ENCODE measurements around the gene CASZ1. TPM values are rescaled to one million over a fixed set of nuclear protein-coding genes. Genes with fewer than 3 reads are reported as not detected.

Gene CASZ1
- total RNA-seq, 1 donor from 2014 or later, result 9.2 TPM

DNA sequence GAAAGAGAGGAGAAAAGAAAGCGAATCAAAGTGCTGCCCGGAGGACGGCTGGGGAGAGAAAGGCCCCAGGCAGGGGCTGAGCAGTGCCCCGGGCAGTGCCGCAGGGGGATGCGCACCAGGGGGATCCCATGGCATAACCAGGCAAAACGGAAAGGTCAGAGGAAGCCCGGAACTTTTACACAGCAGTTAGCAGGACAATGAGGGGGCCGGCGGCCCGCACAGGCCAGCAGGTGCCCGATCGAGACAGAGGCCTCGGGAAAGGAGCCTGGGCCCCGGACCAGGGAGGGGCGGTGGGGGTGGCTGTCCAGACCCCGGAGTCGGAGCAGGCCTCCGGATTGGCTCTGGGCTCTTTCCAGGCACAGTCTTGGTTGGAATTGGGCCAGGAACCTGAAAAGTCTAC, 86.8 kb downstream of the CASZ1 start:
- H3K4me3 ChIP-seq (ENCODE audit: low read depth, low read length), result no peak overlapping the region
- no peak for DNase-seq (ENCODE audit: low read depth)
- H3K27me3 ChIP-seq (ENCODE audit: control insufficient read depth, insufficient read depth, low read length), result no peaks in the 10 kb centered on the region
- TF ChIP-seq, protein P1, sequence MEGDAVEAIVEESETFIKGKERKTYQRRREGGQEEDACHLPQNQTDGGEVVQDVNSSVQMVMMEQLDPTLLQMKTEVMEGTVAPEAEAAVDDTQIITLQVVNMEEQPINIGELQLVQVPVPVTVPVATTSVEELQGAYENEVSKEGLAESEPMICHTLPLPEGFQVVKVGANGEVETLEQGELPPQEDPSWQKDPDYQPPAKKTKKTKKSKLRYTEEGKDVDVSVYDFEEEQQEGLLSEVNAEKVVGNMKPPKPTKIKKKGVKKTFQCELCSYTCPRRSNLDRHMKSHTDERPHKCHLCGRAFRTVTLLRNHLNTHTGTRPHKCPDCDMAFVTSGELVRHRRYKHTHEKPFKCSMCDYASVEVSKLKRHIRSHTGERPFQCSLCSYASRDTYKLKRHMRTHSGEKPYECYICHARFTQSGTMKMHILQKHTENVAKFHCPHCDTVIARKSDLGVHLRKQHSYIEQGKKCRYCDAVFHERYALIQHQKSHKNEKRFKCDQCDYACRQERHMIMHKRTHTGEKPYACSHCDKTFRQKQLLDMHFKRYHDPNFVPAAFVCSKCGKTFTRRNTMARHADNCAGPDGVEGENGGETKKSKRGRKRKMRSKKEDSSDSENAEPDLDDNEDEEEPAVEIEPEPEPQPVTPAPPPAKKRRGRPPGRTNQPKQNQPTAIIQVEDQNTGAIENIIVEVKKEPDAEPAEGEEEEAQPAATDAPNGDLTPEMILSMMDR (IDR thresholded peaks at IDR 0.05; ENCODE audit: insufficient read depth, low read length, severe bottlenecking), result no peak
- H3K36me3 ChIP-seq (ENCODE audit: control insufficient read depth, insufficient read depth, low read length), result peaks cover 5% of the 10 kb centered on the region
- no peak for FAIRE-seq

GRCh38 chr1:10709165-10709564, 87.3 kb downstream of the CASZ1 start:
- Histone ChIP-seq H3K36me3 (ENCODE audit: control insufficient read depth, insufficient read depth, low read length) (peaks cover 5% of the 10 kb centered on the region), H3K27me3 (ENCODE audit: control insufficient read depth, insufficient read depth, low read length) (no peaks in the 10 kb centered on the region), H3K4me3 (ENCODE audit: low read depth, low read length) (no peak overlapping the region)
- FAIRE-seq, result no peak
- no peak for DNase-seq (ENCODE audit: low read depth)
- TF ChIP-seq, protein P1 (IDR thresholded peaks at IDR 0.05; ENCODE audit: insufficient read depth, low read length, severe bottlenecking), result no peak

GRCh38 chr1:10708757-10709156, 87.7 kb downstream of the CASZ1 start:
- H3K36me3 ChIP-seq (ENCODE audit: control insufficient read depth, insufficient read depth, low read length), result peaks cover 5% of the 10 kb centered on the region
- H3K4me3 ChIP-seq (ENCODE audit: low read depth, low read length), result no peak overlapping the region
- DNase-seq (ENCODE audit: low read depth), result no peak
- FAIRE-seq, result no peak
- TF ChIP-seq, protein P1 (IDR thresholded peaks at IDR 0.05; ENCODE audit: insufficient read depth, low read length, severe bottlenecking), result no peak
- no peaks in the 10 kb centered on the region for H3K27me3 ChIP-seq (ENCODE audit: control insufficient read depth, insufficient read depth, low read length)

GRCh38 chr1:10707208-10707607, 89.2 kb downstream of the CASZ1 start:
- peaks cover 5% of the 10 kb centered on the region for H3K36me3 ChIP-seq (ENCODE audit: control insufficient read depth, insufficient read depth, low read length)
- TF ChIP-seq, protein P1 (IDR thresholded peaks at IDR 0.05; ENCODE audit: insufficient read depth, low read length, severe bottlenecking), result no peak
- no peak for DNase-seq (ENCODE audit: low read depth)
- no peaks in the 10 kb centered on the region for H3K27me3 ChIP-seq (ENCODE audit: control insufficient read depth, insufficient read depth, low read length)
- H3K4me3 ChIP-seq (ENCODE audit: low read depth, low read length), result no peak overlapping the region
- FAIRE-seq, result no peak

- Histone ChIP-seq H3K27me3 (ENCODE audit: control insufficient read depth, insufficient read depth, low read length) (no peaks in the 10 kb centered on the region), H3K36me3 (ENCODE audit: control insufficient read depth, insufficient read depth, low read length) (peaks cover 5% of the 10 kb centered on the region), H3K4me3 (ENCODE audit: low read depth, low read length) (no peak overlapping the region)
- TF ChIP-seq, protein P1 (IDR thresholded peaks at IDR 0.05; ENCODE audit: insufficient read depth, low read length, severe bottlenecking), result no peak
- no peak for DNase-seq (ENCODE audit: low read depth)
- FAIRE-seq, result no peak
These were observed 90.0 kb downstream of the CASZ1 start for GRCh38 chr1:10706376-10706913.

- FAIRE-seq, result no peak
These were observed 90.5 kb downstream of the CASZ1 start for GRCh38 chr1:10705953-10706352.

More at GRCh38 chr1:10705953-10706352, 90.5 kb downstream of the CASZ1 start:
- DNase-seq (ENCODE audit: low read depth), result no peak
- H3K27me3 ChIP-seq (ENCODE audit: control insufficient read depth, insufficient read depth, low read length), result no peaks in the 10 kb centered on the region
- peaks cover 3% of the 10 kb centered on the region for H3K36me3 ChIP-seq (ENCODE audit: control insufficient read depth, insufficient read depth, low read length)
- TF ChIP-seq, protein P1 (IDR thresholded peaks at IDR 0.05; ENCODE audit: insufficient read depth, low read length, severe bottlenecking), result no peak
- no peak overlapping the region for H3K4me3 ChIP-seq (ENCODE audit: low read depth, low read length)

All from bronchial epithelial cell (primary cell).